Brain microvascular endothelial cell (primary cell): ENCODE results near the gene PATZ1.

Source experiments
- DNase-seq: peaks from one replicate; pipeline ENCODE4 v3.0.0-alpha.2; 2020
- H3K27ac ChIP-seq: fragments of 250-450 bp; sonication (Bioruptor Pico); 2 replicates; pipeline ENCODE4 v1.5.1; 2020; ENCODE audit warnings: mild to moderate bottlenecking, moderate library complexity
- H3K27me3 ChIP-seq: fragments of 250-450 bp; sonication (Bioruptor Pico); replicated peaks from 2 replicates; pipeline ENCODE4 v1.5.1; 2020; ENCODE audit warnings: mild to moderate bottlenecking
- H3K36me3 ChIP-seq: fragments of 250-450 bp; sonication (Bioruptor Pico); replicated peaks from 2 replicates; pipeline ENCODE4 v1.5.1; 2020; ENCODE audit warnings: mild to moderate bottlenecking
- H3K4me3 ChIP-seq: 2 replicates; pipeline ENCODE4 v1.5.1; 2011; ENCODE audit warnings: low read depth, mild to moderate bottlenecking, control low read depth, low read length, moderate library complexity
- in situ Hi-C: cut with HindIII; loops from 2 replicates; pipeline ENCODE4 v1.10.0; 2017; ENCODE audit warnings: low sequenced_read_pairs, low pct_ligation_motif_present
- TF ChIP-seq, protein P1 (sequence below): IDR thresholded peaks from 2 replicates; pipeline ENCODE4 v1.5.1; 2011; ENCODE audit warnings: low read depth, mild to moderate bottlenecking, moderate library complexity, low read length, control low read depth, inconsistent platforms; ENCODE audit errors: missing control alignments

PATZ1 gene

DNA sequence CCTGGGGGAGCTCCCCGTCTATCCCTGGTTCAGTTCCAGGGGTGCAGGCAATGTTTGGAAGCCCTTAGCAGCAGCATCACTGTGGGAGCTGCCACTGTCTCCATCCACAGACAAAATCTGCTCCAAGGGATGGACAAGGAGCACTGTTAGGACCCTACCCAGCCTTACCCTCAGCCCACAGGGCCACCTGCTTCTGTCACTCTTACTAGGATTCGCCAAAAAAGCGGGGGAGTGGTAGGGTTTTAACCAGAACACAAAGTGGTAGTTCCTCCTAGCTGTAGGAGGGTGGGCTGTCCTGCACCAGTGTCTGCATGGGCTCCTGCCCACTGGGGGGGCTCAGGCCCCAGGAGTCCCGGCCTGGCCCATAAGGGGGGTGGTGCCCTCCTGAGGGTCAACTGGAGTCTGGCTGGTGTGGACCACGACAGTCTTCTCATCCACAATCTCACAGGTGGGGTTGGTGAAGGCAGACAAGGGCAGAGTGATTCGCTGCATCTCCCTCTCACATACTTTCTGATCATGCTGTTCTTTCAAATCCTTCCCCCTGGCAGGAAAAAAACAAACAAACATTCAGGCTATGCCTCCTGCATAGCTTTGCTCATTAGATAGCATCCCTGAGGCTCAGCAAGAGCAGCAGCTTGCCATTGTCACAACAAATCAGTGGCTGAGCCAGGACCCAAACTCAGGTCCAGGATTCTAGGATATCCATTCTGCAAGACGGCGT lies 63.2 kb downstream of the PATZ1 start:
- in situ Hi-C loops: no loop called here

DNA sequence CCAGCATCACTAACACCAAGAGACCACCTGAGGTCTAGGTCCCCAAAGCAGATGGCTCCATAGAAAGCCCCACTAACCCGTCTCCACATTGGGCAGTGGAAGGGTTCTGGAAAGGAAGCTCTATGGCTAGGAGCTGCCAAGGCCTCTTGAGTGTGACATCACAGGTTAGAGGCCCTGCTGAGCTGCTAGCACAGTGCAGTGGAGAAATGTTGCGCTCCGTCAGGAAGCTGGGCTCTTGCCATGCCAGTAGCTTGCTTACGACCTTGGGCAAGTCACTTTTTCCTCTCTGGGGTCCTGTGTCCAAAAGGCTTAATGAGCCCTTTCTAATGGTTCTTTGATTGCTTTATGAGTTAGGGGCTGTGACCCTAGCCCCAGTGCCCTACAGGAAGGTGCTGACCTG lies 64.4 kb downstream of the PATZ1 start:
- in situ Hi-C loops: no loop called here
- H3K27me3 ChIP-seq: no peaks in the 10 kb centered on the region
- TF ChIP-seq, protein P1, sequence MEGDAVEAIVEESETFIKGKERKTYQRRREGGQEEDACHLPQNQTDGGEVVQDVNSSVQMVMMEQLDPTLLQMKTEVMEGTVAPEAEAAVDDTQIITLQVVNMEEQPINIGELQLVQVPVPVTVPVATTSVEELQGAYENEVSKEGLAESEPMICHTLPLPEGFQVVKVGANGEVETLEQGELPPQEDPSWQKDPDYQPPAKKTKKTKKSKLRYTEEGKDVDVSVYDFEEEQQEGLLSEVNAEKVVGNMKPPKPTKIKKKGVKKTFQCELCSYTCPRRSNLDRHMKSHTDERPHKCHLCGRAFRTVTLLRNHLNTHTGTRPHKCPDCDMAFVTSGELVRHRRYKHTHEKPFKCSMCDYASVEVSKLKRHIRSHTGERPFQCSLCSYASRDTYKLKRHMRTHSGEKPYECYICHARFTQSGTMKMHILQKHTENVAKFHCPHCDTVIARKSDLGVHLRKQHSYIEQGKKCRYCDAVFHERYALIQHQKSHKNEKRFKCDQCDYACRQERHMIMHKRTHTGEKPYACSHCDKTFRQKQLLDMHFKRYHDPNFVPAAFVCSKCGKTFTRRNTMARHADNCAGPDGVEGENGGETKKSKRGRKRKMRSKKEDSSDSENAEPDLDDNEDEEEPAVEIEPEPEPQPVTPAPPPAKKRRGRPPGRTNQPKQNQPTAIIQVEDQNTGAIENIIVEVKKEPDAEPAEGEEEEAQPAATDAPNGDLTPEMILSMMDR: no peak
- H3K27ac ChIP-seq: no peak overlapping the region
- H3K4me3 ChIP-seq: no peak overlapping the region
- no peak for DNase-seq
- peaks cover 13% of the 10 kb centered on the region for H3K36me3 ChIP-seq

More for the DNA sequence above, 63.2 kb downstream of the PATZ1 start:
- peaks cover 9% of the 10 kb centered on the region for H3K36me3 ChIP-seq
- no peak overlapping the region for H3K4me3 ChIP-seq
- H3K27ac ChIP-seq: no peak overlapping the region
- TF ChIP-seq, protein P1: no peak
- DNase-seq: no peak
- H3K27me3 ChIP-seq: no peaks in the 10 kb centered on the region

DNA sequence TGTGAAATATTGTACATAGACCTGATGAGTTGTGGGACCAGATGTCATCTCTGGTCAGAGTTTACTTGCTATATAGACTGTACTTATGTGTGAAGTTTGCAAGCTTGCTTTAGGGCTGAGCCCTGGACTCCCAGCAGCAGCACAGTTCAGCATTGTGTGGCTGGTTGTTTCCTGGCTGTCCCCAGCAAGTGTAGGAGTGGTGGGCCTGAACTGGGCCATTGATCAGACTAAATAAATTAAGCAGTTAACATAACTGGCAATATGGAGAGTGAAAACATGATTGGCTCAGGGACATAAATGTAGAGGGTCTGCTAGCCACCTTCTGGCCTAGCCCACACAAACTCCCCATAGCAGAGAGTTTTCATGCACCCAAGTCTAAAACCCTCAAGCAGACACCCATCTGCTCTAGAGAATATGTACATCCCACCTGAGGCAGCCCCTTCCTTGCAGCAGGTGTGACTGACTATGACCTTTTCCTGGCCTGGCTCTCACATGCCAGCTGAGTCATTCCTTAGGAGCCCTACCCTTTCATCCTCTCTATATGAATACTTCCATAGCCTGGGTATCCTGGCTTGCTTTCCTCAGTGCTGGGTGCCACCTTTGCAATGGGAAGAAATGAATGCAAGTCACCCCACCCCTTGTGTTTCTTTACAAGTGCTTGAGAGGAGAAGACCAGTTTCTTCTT lies 66.2 kb downstream of the PATZ1 start:
- Histone ChIP-seq H3K4me3 (no peak overlapping the region), H3K27ac (no peak overlapping the region), H3K36me3 (peaks cover 22% of the 10 kb centered on the region), H3K27me3 (no peaks in the 10 kb centered on the region)
- TF ChIP-seq, protein P1: no peak
- in situ Hi-C loops: no loop called here
- no peak for DNase-seq

DNA sequence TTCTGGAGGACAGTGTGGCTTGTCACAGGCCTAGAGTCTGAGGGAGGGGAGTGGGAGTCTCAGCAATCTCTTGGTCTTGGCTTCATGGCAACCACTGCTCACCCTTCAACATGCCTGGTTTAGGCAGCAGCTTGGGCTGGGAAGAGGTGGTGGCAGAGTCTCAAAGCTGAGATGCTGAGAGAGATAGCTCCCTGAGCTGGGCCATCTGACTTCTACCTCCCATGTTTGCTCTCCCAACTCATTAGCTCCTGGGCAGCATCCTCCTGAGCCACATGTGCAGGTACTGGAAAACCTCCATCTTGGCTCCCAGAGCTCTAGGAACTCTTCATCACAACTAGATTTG lies 66.8 kb downstream of the PATZ1 start:
- H3K27me3 ChIP-seq: no peaks in the 10 kb centered on the region
- no peak overlapping the region for H3K27ac ChIP-seq
- H3K36me3 ChIP-seq: peaks cover 29% of the 10 kb centered on the region
- in situ Hi-C loops: no loop called here
- no peak overlapping the region for H3K4me3 ChIP-seq
- no peak for DNase-seq
- TF ChIP-seq, protein P1: no peak

DNA sequence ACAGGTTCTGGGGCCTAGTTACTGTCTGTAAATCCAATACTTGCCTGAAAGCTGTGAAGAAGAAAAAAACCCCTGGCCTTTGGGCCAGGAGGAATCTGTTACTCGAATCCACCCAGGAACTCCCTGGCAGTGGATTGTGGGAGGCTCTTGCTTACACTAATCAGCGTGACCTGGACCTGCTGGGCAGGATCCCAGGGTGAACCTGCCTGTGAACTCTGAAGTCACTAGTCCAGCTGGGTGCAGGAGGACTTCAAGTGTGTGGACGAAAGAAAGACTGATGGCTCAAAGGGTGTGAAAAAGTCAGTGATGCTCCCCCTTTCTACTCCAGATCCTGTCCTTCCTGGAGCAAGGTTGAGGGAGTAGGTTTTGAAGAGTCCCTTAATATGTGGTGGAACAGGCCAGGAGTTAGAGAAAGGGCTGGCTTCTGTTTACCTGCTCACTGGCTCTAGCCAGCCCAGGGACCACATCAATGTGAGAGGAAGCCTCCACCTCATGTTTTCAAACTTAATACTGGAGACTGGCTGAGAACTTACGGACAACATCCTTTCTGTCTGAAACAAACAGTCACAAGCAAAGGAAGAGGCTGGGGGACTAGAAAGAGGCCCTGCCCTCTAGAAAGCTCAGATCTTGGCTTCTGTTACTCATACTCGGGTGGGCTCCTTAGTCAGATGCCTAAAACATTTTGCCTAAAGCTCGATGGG lies 67.4 kb downstream of the PATZ1 start:
- H3K4me3 ChIP-seq: no peak overlapping the region
- in situ Hi-C loops: no loop called here
- DNase-seq: no peak
- no peaks in the 10 kb centered on the region for H3K27me3 ChIP-seq
- H3K27ac ChIP-seq: no peak overlapping the region
- TF ChIP-seq, protein P1: no peak
- H3K36me3 ChIP-seq: peaks cover 33% of the 10 kb centered on the region
